Gastroesophageal sphincter (tissue), 3 donors: ENCODE measurements around the gene CDH4.

ENCODE experiments used
- CTCF ChIP-seq, 4 experiments: fragments of 200-600 bp in 2 of 4; fragments of 450-650 bp in 2 of 4; sonication (generic) in 1 of 4; IDR thresholded peaks; one replicate each; pipeline ENCODE4 v1.5.1; 2017 to 2019; ENCODE audit warnings: antibody characterized with exemption in 4 of 4, mild to moderate bottlenecking in 2 of 4, moderate library complexity in 2 of 4
- EP300 ChIP-seq: sonication (generic); formaldehyde crosslinking; IDR thresholded peaks from one replicate; pipeline ENCODE4 v1.6.1; 2017; ENCODE audit warnings: antibody characterized with exemption, mild to moderate bottlenecking

- TF ChIP-seq CTCF (IDR thresholded peaks at IDR 0.05) (no peak), EP300 (no peak)
Measured at GRCh38 chr20:61461461-61461860, 209.4 kb downstream of the CDH4 start.
